Measurements from ENCODE around the gene PTPN4.
"Not testable (repeated sequence)": the region's sequence is repeated elsewhere in the genome, so short reads cannot be mapped to it uniquely, and the experiment has no call there.

Gene PTPN4

GRCh38 chr2:119769645-119770044 lies 9.9 kb downstream of the PTPN4 start:
- no peak for DNase-seq

- DNase-seq, result no peak
Observed at GRCh38 chr2:119771331-119771730, 11.6 kb downstream of the PTPN4 start.

GRCh38 chr2:119772128-119772527 lies 12.4 kb downstream of the PTPN4 start:
- no peak for DNase-seq

GRCh38 chr2:119772767-119773166 lies 13.0 kb downstream of the PTPN4 start:
- no peak for DNase-seq

GRCh38 chr2:119774026-119774425 lies 14.3 kb downstream of the PTPN4 start:
- no peak for DNase-seq

- no peak for DNase-seq
Observed at GRCh38 chr2:119775102-119775501, 15.4 kb downstream of the PTPN4 start.

GRCh38 chr2:119782308-119783027 lies 22.7 kb downstream of the PTPN4 start:
- DNase-seq, result no peak

GRCh38 chr2:119784876-119785275 lies 25.2 kb downstream of the PTPN4 start:
- no peak for DNase-seq

GRCh38 chr2:119786295-119786694 lies 26.6 kb downstream of the PTPN4 start:
- no peak for DNase-seq

GRCh38 chr2:119788752-119789151 lies 29.0 kb downstream of the PTPN4 start:
- DNase-seq, result no peak

- no peak for DNase-seq
Observed at GRCh38 chr2:119790466-119790865, 30.7 kb downstream of the PTPN4 start.

GRCh38 chr2:119792907-119793312 lies 33.2 kb downstream of the PTPN4 start:
- DNase-seq, result no peak

- DNase-seq, result no peak
Observed at GRCh38 chr2:119794237-119794636, 34.5 kb downstream of the PTPN4 start.

- DNase-seq, result no peak
Observed at GRCh38 chr2:119795309-119796303, 35.9 kb downstream of the PTPN4 start.

GRCh38 chr2:119800376-119800902 lies 40.7 kb downstream of the PTPN4 start:
- no peak for DNase-seq

GRCh38 chr2:119801040-119801439 lies 41.3 kb downstream of the PTPN4 start:
- no peak for DNase-seq

GRCh38 chr2:119801989-119802388 lies 42.3 kb downstream of the PTPN4 start:
- not testable (repeated sequence) for DNase-seq

GRCh38 chr2:119803101-119803500 lies 43.4 kb downstream of the PTPN4 start:
- DNase-seq, result no peak

- DNase-seq, result not testable (repeated sequence)
Observed at GRCh38 chr2:119804409-119804808, 44.7 kb downstream of the PTPN4 start.

GRCh38 chr2:119808516-119809147 lies 48.9 kb downstream of the PTPN4 start:
- DNase-seq, result no peak

GRCh38 chr2:119809339-119810048 lies 49.8 kb downstream of the PTPN4 start:
- DNase-seq, result no peak

GRCh38 chr2:119810049-119810630 lies 50.4 kb downstream of the PTPN4 start:
- no peak for DNase-seq
